ENCODE measurements around the gene VAV1. TPM values are rescaled to one million over a fixed set of nuclear protein-coding genes. Genes with fewer than 3 reads are reported as not detected.

The VAV1 gene
- total RNA-seq, 1 donor from 2014 or later, result 1.8 TPM

GRCh38 chr19:6738787-6739389 is 33.6 kb upstream of the VAV1 start:
- H3K36me3 ChIP-seq, result peaks cover 17% of the 10 kb centered on the region
- H3K4me3 ChIP-seq, result peak overlapping the region; percentile 93
- peaks cover 82% of the 10 kb centered on the region for H3K4me1 ChIP-seq
- no peaks in the 10 kb centered on the region for H3K9me3 ChIP-seq (replicated peaks)
- no peak for TF ChIP-seq CTCF (IDR thresholded peaks at IDR 0.05; ENCODE audit: borderline replicate concordance)
- intact Hi-C loops (cut with micrococcal nuclease), result no loop called here
- H3K27ac ChIP-seq (replicated peaks), result peak overlapping the region; percentile 97
- DNase-seq, result peak; percentile 60
- H3K27me3 ChIP-seq (ENCODE audit: low read depth), result no peaks in the 10 kb centered on the region

GRCh38 chr19:6739390-6739882 is 33.1 kb upstream of the VAV1 start, which contains the start of gene TRIP10:
TRIP10 (plus strand) TSS chr19:6739680; CDS start chr19:6739762, 82 bp downstream.
- Histone ChIP-seq H3K4me3 (peak within 1 kb of the TSS; percentile 93), H3K27ac (replicated peaks) (peak within 1 kb of the TSS; percentile 97), H3K36me3 (peaks cover 23% of the 10 kb centered on the region), H3K9me3 (replicated peaks) (no peaks in the 10 kb centered on the region), H3K27me3 (ENCODE audit: low read depth) (no peaks in the 10 kb centered on the region), H3K4me1 (peaks cover 88% of the 10 kb centered on the region)
- intact Hi-C loops (cut with micrococcal nuclease), result no loop called here
- TF ChIP-seq CTCF (IDR thresholded peaks at IDR 0.05; ENCODE audit: borderline replicate concordance), result no peak
- DNase-seq, result peak; percentile 89

DNA sequence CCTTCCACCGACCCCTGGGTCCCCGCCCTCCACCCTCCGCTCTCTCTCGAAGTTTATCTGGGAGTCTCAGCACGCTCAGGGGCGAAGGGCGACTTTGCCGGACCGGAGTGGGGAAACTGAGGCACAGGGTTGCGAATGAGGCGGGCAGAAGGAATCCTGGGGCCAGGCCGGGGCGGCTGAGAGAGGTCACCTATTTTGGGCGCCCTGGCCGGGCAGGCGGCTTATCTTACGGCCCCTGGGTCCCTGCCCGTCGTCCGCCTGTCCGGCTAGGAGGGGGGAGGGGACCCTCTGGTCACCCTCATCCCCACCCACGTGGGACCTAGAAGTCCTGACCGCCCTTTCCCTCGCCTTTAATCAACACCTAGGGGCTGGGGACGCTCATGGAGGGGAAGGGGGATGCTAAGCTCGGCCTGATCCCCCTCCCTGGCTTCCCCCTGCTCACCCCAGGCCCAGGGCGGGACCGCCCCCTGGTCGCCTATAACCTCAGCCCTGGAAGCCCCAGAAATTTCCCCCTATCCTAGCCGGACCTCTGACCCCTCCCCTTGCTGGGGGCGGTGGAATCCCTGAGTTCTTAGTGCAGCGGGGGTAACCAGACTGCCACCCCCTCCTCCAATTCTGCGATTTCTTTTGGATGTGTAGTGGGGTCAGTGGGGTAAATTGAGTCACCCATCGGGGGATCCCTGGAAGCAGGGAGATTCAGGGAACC is 32.5 kb upstream of the VAV1 start:
- no peaks in the 10 kb centered on the region for H3K9me3 ChIP-seq (replicated peaks)
- peak overlapping the region; percentile 97 for H3K27ac ChIP-seq (replicated peaks)
- TF ChIP-seq CTCF (IDR thresholded peaks at IDR 0.05; ENCODE audit: borderline replicate concordance), result no peak
- no peaks in the 10 kb centered on the region for H3K27me3 ChIP-seq (ENCODE audit: low read depth)
- intact Hi-C loops (cut with micrococcal nuclease), result no loop called here
- H3K36me3 ChIP-seq, result peaks cover 24% of the 10 kb centered on the region
- H3K4me1 ChIP-seq, result peaks cover 92% of the 10 kb centered on the region
- DNase-seq, result peak; percentile 57
- H3K4me3 ChIP-seq, result peak overlapping the region; percentile 93

DNA sequence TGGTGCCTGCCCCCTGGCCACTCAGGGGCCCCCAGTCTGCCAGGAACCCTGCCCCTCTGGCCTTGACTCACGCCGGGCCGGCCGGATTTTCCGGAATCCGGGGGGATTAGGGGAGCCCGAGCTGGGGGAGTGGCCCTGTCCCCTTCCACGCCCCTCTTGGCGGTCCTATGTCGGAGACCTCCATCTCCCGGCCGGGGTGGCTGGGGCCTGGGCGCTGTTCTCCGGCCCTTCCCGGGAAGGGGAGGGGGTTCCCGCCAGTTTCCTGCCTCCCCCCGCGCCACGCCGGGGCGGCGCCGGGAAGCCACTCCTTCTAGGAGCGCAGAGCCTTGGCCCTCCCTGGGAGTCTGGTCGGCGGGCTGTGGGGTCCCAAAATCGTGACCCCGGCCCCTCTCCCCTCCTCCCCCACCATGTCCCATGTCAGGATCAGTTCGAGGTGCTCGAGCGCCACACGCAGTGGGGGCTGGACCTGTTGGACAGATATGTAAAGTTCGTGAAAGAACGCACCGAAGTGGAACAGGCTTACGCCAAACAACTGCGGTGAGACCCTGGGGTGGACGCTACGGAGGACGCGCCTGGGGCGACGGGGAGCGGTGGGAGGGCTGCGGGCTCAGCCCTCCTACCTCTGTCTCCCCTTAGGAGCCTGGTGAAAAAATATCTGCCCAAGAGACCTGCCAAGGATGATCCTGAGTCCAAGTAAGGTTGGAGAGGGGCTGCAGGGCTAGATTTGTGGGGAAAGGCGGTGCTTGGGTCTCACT is 31.7 kb upstream of the VAV1 start:
- intact Hi-C loops (cut with micrococcal nuclease), result no loop called here
- DNase-seq, result peak; percentile 70
- H3K36me3 ChIP-seq, result peaks cover 31% of the 10 kb centered on the region

More for the DNA sequence above, 31.7 kb upstream of the VAV1 start:
- no peaks in the 10 kb centered on the region for H3K27me3 ChIP-seq (ENCODE audit: low read depth)
- peak overlapping the region; percentile 93 for H3K4me3 ChIP-seq
- peak overlapping the region; percentile 97 for H3K27ac ChIP-seq (replicated peaks)
- H3K4me1 ChIP-seq, result peaks cover 92% of the 10 kb centered on the region
- TF ChIP-seq CTCF (IDR thresholded peaks at IDR 0.05; ENCODE audit: borderline replicate concordance), result no peak
- no peaks in the 10 kb centered on the region for H3K9me3 ChIP-seq (replicated peaks)
